BJ (cell line): Measurements from ENCODE around the gene CTNNA2. TPM values are rescaled to one million over a fixed set of nuclear protein-coding genes. Genes with fewer than 3 reads are reported as not detected.

ENCODE experiments used
- CTCF ChIA-PET: fragments of 350-600 bp; formaldehyde crosslinking; extraction: SDS; loops from one replicate; lab custom pipeline; 2021; ENCODE audit warnings: antibody characterized with exemption, inconsistent platforms; lab: Yijun Ruan, JAX
- POLR2A ChIA-PET: fragments of 300-600 bp; sonication (Branson Sonifier 250); formaldehyde crosslinking; extraction: SDS; loops from one replicate; lab custom pipeline; 2021; ENCODE audit warnings: antibody characterized with exemption; lab: Charles Lee
- DNase-seq: peaks from one replicate; pipeline ENCODE4 v3.0.0-alpha.2; 2011; ENCODE audit warnings: low read depth
- H3K27me3 ChIP-seq: 2 replicates; pipeline ENCODE4 v1.6.0; 2011; ENCODE audit warnings: low read length; ENCODE audit not compliant: control insufficient read depth, insufficient read depth
- H3K36me3 ChIP-seq: 2 replicates; pipeline ENCODE4 v1.5.1; 2011; ENCODE audit warnings: low read length; ENCODE audit not compliant: control insufficient read depth, insufficient read depth
- H3K4me3 ChIP-seq: 2 replicates; pipeline ENCODE4 v1.5.1; 2011; ENCODE audit warnings: low read depth, mild to moderate bottlenecking, control low read depth, low read length
- CTCF ChIP-seq: IDR thresholded peaks from 2 replicates; pipeline ENCODE4 v1.5.1; 2011; ENCODE audit warnings: low read depth, mild to moderate bottlenecking, control low read depth, inconsistent platforms, low read length, moderate library complexity; ENCODE audit not compliant: insufficient read depth
- polyA plus RNA-seq: library from polyadenylated mRNA; depleted of rRNA; stranded (reverse); fragments of >200 nt; gene quantifications from 2 replicates; pipeline ENCODE4 v1.2.3, GENCODE V29; 2011

The CTNNA2 gene
- polyA plus RNA-seq, 1 experiment, result not detected

- POLR2A ChIA-PET, result no interaction called here
- no peak for TF ChIP-seq CTCF
- no peaks in the 10 kb centered on the region for H3K27me3 ChIP-seq
- no peak overlapping the region for H3K4me3 ChIP-seq
- CTCF ChIA-PET, result no interaction called here
- DNase-seq, result no peak
- no peaks in the 10 kb centered on the region for H3K36me3 ChIP-seq
Observed at GRCh38 chr2:80527119-80527518, 1014.3 kb downstream of the CTNNA2 start.

GRCh38 chr2:80529466-80530165, 1016.8 kb downstream of the CTNNA2 start:
- no peak overlapping the region for H3K4me3 ChIP-seq
- ChIA-PET CTCF (interaction anchor here (0.9 kb wide), 1 partner anchor 12 kb away, joined by 3 read pairs; no protein-coding TSS in a partner anchor), POLR2A (no interaction called here)
- no peaks in the 10 kb centered on the region for H3K36me3 ChIP-seq
- TF ChIP-seq CTCF, result no peak
- no peak for DNase-seq
- H3K27me3 ChIP-seq, result no peaks in the 10 kb centered on the region

GRCh38 chr2:80530442-80531064, 1017.7 kb downstream of the CTNNA2 start:
- no peaks in the 10 kb centered on the region for H3K27me3 ChIP-seq
- no peak overlapping the region for H3K4me3 ChIP-seq
- no peaks in the 10 kb centered on the region for H3K36me3 ChIP-seq
- POLR2A ChIA-PET, result no interaction called here
- TF ChIP-seq CTCF, result no peak
- no peak for DNase-seq
- CTCF ChIA-PET, result interaction anchor here (0.9 kb wide), 1 partner anchor 11 kb away, joined by 3 read pairs; no protein-coding TSS in a partner anchor

- Histone ChIP-seq H3K27me3 (no peaks in the 10 kb centered on the region), H3K36me3 (no peaks in the 10 kb centered on the region), H3K4me3 (no peak overlapping the region)
- DNase-seq, result no peak
- CTCF ChIA-PET, result no interaction called here
- no peak for TF ChIP-seq CTCF
- POLR2A ChIA-PET, result no interaction called here
Observed at GRCh38 chr2:80531319-80531718, 1018.5 kb downstream of the CTNNA2 start.

- CTCF ChIA-PET, result no interaction called here
- TF ChIP-seq CTCF, result no peak
- POLR2A ChIA-PET, result interaction anchor here (0.6 kb wide), 1 partner anchor 414 kb away, joined by 3 read pairs; no protein-coding TSS in a partner anchor
Observed at GRCh38 chr2:80545420-80546210, 1032.8 kb downstream of the CTNNA2 start.

More at GRCh38 chr2:80545420-80546210, 1032.8 kb downstream of the CTNNA2 start:
- DNase-seq, result no peak
- H3K4me3 ChIP-seq, result no peak overlapping the region
- H3K36me3 ChIP-seq, result no peaks in the 10 kb centered on the region
- no peaks in the 10 kb centered on the region for H3K27me3 ChIP-seq
